RKO (cell line): Measurements from ENCODE around the gene SEC16B.

Source experiments
- DNase-seq: peaks from one replicate; pipeline ENCODE4 v3.0.0-alpha.2; 2016; ENCODE audit warnings: low spot score

The SEC16B gene

DNA sequence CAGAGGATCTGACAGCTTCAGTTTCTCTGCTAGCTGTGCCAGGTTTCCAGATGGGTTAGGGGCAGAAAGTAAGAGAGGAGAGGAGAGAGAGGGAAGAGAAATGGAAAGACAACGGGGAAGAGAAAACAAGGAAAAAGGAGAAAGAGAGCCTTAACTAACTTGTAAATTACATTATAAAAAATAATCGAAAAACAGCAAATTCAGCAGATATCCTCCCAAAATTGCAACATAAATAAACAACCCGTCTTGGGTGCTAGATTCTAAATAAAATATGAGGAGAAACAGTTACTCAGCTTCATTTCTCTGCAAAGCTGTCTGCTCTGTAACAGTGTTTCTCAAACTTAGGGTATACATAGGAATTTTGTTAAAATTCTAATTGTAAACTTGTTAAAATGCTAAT lies 29.2 kb downstream of the SEC16B start:
- DNase-seq = no peak

DNA sequence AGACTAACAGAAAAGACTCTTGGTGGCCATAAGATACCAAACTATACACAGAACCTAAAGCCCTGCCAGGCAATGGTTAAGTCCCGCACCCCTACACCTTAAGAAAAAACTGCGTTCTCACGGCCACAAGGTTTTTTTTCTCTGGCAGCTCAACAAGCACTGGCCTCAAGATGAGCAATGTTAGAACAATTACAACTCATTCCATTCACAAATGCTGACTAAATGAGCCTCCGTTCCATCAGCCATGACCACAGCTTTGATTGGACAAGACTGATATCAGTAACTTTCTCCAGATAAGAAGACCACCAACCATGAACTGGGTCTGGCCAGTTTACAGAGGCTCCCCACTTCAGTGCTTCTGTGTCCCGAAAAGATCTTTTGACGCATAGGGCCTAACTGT lies 31.9 kb downstream of the SEC16B start:
- peak; percentile 22 for DNase-seq

DNA sequence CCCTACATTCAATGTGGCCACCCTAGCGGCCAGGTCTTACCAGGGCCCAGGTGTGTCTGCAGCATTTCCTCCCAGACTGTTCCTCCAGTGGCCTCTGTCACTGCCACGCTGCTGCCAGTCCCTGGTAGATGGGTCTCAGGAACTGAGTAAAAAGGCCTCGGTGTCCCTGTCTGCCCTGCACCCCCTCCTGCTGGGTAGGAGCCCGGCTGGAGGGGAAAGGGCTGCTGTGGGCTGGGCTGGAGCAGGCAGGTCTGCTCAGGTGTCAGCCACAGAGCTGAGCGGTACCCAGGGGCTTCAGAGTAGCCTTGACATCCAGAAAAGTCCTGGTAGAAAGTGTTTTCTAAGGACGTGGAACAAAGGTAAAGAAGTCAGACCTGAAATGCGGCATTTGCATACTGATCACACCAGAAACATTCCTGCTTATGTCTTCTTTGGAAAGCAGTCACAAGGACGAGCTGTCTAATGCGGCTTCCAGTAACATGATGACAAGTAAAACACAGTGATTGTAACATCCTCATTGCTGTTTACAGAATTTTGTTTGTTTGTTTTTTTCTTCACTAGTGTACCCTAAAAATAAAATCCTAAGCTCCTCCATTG lies 32.6 kb downstream of the SEC16B start:
- no peak for DNase-seq

DNA sequence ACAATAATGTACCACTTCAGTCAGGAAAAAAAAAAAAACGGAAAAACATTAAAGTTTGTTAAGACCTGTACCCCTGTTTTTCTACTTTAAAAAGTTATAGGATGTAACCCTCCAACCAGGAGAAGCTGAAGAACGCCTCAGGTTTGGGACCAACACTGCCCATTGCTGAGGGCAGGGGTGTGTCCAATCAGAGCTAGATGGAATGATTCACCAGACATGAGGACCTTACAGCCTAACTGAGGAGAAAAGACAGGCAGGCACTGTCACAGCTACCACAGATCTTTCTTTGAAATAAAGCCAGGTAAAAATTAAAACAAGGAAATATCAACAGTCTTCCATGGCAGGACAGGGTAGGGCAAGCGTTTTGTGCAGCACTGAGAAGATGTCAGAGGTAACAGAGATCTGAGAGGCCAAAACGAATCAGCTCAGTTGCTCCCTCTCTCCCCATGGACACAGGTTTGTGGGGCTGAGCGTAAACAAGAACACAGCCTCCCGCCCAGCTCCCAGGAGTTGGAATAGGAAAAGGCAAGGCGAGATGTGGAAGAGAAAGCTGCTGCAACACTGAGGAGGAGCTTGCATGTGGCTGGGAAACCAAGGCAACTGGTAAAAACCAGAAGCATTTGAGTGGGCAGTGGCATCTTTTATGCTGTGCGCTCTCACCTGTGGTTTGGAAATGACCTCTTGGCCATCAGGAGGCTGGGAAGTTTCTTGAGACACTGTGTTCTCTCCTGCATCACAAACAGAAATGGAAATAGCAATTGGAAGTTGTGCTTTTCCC lies 34.0 kb downstream of the SEC16B start:
- no peak for DNase-seq

DNA sequence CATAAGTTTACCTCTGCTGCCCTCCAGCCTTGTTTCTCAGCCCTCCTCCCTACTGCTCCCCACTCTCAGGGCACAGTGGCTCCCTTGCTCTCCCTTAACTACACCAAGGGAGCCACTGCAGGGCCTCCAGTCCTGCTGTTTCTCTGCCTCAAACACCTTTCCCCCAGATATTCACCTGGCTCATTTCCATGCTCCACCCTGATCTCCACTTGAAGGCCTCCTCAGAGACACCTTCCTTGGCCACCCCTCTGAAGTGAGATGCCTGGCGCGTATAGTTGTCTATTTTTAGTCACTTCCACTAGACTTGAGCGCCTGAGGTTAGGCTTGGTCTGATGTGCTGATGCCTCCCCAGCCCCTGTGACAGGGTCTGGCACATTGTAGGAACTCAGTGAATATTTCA lies 34.9 kb downstream of the SEC16B start:
- no peak for DNase-seq

DNA sequence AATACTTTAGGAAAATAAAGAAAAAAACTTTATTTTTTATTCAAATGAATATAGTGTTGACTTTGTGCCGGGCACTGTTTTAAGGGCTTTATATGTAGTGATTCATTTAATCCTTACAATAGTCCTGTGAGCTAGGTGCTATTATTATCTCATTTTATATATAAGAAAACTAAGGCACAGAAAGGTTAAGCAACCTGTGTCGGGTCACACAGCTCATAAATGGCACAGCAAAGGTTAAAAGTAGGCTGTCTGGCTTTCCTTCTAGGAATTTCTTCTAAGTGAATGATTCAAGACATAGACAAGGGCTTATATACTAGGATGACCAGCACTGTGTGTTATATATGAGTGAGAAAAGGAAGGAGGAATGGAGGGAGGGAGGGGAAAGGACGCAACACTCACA lies 35.4 kb downstream of the SEC16B start:
- DNase-seq = no peak

DNA sequence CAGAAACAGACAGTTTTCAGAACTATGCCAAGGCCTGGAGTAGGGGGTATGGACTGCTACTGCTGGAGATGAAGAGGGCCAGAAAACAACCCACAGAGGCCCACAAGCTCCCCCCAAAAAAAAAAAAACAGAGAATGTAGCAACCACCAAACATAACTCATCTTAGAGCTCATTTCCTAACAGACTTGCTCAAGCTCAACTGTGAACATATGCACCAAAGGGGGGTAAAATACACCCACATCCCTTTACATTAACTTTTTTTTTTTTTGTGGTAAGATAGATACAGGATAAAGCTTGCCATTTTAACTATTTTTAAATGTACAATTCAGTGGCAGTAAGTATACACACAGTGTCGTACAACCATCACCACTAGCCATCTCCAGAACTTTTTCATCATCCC lies 36.0 kb downstream of the SEC16B start:
- DNase-seq = no peak

DNA sequence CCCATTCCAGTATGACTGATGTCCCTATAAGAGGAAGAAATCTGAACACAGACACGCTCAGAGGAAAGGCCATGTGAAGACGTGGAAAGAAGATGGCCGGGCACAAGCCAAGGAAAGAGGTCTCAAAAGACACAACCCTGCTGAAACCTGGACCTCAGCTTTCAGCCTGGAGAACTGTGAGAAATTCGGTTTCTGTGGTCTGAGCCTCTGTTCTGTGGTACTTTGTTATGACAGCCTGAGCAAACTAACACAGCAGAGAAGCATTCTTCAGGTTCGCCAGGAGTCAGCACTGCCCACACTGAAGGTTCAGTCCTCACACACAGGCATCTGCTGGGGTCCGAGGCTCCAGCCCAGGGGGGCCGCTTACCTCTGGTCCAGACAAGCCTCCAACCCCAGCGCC lies 37.7 kb downstream of the SEC16B start:
- DNase-seq = no peak

DNA sequence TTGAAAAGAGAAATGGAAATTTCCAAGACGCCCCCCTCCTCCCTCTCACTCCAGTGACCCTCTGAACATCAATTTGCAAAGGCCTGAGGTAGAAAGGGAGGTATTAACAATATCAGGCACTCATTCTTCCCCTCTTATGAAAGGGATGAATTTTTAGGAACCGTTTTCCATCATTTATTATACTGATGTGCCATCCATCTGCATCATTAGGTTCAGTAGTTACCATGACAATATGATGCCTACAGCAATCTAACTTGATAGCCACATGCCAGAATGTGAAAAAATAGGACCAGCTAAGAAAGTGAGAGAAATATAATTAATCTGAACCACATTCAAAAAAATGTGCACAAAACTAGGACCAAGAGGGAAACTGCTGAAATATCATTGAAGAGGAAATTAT lies 40.9 kb downstream of the SEC16B start:
- no peak for DNase-seq

DNA sequence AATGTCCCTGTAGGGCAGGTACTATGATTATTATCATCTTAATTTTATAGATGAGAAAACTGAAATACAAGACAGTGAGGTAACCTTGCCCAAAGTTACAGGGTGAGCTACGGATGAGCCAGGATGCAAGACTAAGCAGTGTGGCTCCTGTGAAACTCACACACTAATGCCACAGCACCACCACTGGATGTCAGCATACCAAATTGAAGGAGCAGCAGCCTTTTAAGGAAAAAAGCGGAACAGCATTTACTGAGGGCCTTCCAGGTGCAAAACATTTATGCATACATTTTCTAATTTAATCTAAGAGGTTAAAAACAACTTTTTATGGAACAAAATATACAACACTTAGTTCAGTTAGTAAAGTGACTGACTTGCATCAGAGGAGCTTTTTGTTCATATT lies 41.7 kb downstream of the SEC16B start:
- DNase-seq = peak; percentile 19

DNA sequence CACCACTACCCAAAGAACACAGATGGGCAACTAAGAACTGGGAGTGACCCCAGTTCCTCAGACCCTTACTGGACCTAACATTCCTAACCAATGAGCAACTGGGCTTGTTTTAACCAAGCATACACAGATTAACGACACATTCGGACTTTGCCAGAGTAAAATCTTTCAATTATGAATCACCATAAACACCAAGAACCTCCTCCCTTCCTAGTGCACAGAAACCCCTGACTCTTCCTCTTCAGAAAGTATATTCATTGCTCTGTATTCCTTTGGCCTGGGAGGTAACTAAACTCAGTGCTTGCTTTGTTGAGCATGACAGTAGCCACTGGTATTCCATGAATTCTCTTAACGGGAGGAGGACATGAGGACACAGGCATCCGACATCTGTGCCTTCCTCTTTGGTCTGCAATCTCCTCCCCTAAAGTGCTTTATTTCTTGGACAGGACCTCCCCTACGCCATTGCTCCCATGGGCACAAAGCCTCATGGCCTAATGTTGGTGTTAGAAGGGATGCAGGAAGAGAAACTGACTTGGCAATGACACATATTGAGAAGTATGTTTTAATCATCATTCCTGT lies 42.7 kb downstream of the SEC16B start:
- DNase-seq = no peak

DNA sequence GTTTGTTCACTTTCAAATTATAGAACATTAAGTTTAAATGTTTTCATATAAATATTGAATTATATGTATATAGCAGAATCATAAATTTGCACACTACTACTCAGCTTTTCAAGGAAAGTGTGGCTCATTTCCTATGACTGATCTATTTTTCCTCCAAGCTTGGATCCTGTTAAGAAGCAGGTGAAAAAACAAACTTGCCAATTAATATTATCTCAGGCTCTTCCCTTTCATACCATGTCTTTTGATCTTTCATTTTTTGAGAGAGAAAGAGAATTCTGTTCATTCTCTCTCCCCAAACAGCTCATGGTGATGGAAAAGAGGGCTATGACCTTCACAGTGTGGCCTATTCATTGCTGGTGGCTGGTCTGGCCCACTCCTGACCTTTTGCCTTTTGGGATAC lies 43.7 kb downstream of the SEC16B start:
- DNase-seq = no peak

DNA sequence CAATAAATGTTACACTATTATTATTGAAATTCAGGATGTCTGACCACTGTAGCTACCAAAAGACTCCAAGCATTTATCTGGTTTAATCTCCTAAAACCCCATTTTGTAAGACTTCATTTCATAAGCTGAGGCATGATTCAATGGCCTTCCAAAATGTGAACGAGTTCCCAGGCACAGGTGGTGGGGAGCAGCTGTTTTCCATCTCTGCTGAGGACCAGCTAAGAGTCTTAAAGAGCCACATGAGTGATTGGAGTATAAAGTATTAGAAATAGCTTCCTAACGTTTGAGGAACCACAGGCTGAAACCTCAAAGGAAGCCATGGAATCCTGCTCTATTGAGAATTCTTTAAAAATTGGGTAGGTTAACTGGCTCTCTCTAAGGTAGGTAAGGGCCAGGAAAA lies 44.9 kb downstream of the SEC16B start:
- no peak for DNase-seq

DNA sequence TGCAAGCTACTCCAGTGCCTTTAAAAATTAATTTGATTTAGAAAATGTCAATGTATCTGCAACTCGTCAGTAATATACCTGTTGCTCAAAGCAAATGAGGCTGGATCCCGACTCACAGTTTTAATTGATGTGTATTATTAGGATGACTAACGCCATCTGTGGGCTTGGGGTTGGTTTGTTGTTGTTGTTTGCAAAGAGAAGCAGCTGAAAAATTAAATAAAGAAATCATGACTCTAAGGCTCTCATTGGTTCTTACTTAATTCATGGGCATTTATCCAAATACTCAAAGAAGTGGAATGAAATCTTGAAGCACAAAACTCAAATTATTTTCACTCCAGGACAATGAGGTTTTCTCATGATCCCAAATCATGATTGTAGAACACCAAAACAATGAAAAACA lies 46.4 kb downstream of the SEC16B start:
- DNase-seq = no peak

DNA sequence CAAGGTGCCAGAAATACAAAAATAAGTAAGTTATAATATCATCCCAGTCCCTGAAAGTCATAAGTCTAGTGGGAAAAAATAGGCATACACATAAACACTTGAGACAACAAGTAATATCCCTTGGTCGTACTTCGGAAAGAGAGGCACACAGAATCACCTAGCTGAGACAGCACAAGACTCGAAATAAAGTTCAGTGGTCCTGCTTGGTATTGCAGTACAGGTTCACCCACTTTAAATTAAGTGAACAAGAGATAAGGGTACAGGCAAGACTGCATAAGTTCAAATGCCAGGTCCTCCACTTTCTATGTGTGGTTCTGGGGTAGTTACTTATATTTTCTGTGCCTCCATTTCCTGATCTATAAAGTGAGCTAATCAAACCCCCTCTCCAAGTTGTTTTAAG lies 47.6 kb downstream of the SEC16B start:
- DNase-seq = peak; percentile 6

DNA sequence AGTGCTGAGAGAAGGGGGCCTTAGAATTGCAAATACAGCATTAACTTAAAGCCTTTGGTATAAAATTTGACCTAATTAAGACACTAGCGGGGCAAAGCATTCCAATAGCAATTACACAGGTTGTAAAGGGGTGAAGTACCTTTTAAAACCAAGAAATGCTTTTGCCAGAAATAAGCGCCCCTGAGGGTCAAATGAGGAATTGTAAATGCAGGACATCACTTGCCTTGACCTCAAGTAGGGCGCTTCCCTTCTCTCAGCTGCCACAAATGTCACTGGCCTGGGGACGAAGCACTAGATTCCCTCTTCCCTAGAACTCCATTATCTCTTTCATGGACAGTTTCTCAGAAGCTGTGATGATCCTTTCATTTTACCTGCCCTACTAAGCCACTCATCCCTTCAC lies 48.3 kb downstream of the SEC16B start:
- DNase-seq = no peak

DNA sequence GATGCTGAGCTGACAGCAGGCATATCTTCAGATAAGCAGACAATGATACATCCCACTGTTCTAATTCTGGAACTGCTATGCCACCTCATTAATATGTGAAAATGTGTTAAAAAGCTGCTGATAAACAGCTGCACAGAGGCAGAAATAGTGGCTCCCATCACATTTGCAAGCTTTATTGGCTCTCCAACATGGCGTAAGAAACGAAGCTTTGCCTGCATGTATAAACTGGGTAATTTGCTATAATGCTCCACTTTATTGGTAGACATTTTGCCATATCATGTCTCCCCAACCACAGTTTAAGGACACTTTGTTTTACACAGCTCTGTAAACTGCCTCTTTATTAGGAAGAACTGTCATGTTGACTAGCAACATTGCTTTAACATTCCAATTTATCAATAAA lies 49.8 kb downstream of the SEC16B start:
- no peak for DNase-seq

DNA sequence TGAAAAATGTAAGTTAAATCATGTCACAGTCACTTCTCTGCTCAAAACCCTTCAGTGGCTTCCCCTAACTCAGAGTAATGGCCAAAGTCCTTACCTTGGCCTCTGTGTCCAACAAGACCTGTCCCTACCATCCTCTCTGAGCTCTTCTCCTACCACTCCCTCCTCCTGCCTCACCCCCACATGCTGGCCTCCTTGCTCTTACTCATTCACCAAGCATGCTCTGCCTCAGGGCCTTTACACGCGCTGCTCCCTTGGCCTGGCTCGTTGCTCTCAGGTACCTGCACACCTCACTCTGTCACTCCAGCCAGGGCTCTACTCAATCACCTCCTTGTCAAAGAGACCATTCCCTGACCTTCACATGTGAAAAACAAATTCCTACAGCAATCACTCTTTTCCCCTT lies 54.2 kb downstream of the SEC16B start:
- DNase-seq = no peak

DNA sequence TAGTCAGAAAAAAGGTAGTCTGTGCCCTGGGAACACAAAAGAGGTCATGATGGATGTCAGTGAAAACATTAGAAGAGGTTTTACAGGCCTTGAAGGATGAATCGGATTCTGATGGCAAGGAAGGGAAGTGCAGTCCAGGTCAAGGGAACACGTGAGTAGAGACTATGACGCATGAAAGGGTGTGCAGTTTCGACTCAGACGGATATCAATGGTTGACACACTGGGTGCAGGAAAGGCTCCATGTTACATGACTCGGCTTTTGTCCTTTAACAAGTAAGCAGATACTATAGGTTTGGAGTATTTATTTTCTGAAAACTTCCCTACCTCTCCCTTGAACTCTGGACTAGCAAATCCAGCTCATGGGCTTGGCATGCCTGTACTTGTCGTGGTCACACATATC lies 55.3 kb downstream of the SEC16B start:
- DNase-seq = peak; percentile 25

DNA sequence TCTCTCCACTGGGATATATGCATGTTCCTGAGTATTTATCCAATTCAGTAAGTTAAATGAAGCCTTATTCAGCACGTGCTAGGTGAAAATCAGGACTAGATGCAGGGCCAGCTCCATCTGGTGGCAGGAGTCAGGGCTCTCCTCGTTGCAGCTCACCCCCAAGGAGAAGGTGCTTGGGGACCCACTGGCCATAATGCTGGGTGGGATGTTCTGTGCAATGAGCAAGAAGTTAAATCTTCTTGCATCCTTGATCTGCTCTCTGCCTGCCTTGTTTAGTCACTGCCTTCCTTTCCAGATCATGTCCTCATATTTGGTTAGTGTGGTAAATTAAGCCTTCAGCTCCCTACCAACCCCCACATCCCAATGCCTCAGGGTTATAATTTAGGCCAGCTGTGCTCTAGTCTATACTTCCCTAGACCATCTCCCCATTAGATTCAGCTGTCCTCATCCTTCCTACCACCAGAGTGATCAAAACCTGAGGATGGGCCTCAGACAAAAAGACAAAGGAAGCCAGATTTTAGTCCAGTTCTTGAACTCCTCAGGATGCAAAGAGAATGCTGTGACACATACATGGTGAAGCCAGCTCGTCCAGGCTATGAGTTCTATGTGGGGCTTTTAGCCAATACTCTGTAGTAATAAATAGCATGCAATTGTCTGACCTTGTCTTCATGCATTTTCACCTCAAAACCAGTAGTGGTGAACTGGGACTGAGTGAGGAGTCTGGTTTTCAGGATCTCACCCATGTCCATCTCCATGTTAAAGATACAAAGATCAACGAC lies 55.9 kb downstream of the SEC16B start:
- DNase-seq = peak; percentile 18

DNA sequence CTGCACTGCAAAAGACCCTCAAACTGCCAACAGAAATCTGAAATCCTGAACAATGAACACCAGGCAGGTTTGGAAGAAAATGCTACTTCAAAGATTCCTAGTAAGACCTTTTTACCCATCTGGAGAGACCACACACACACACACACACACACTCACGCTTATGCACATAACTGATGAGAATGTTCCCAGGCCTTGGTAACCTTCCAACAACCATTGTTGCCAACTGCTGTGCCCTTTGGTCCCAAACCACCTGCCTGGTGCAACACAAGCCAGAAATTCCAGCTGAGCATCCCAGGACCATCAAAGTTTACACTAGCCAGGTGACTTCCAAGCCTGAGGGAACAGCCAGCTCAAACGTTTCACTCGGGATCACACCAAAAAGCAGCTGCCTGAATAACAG lies 56.9 kb downstream of the SEC16B start:
- DNase-seq = no peak

DNA sequence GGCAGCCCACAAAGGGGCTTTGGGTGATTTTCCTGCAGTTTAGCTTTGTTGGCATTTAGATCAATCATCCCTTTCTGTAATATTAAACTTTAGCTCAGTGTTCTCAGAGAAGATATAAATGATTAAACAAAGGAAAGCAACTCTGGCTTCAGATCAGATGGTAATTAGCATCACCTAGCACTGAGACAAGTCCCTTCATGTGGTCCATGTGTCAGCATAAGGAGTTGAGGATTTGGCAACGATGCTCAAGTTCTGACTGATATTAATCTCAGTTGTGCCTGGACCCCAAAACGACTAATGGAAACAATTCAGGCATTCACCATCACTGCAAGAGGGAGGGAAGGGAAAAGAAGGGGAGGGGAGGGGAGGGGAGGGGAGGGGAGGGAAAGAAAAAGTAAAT lies 60.4 kb downstream of the SEC16B start:
- DNase-seq = no peak

DNA sequence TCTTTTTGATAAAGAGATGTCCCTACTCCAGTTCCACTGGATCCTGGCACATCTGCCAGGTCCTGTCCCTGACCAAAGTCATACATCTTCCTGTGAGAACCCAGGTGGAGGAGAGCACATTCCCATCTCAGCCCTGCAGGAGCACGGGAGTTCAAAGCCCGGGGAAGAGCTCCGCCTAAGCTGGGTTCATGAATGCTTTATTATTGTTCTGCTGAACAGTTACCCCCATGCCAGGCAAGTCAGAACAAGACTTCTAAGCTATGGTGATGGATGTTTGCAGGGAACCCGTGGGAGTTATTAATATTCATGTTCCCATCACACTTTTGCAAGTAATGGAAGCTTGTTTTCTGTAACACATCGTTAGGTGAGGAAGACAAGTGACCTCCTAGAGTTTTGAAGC lies 62.9 kb downstream of the SEC16B start:
- DNase-seq = no peak
